GM12801 (cell line): ENCODE results near the gene FAM168B.

Experiments
- TF ChIP-seq, protein P1 (sequence below): IDR thresholded peaks from one replicate; pipeline ENCODE4 v1.5.1; 2011; ENCODE audit warnings: control low read depth; ENCODE audit not compliant: insufficient read length; ENCODE audit errors: extremely low read depth

The FAM168B gene

DNA sequence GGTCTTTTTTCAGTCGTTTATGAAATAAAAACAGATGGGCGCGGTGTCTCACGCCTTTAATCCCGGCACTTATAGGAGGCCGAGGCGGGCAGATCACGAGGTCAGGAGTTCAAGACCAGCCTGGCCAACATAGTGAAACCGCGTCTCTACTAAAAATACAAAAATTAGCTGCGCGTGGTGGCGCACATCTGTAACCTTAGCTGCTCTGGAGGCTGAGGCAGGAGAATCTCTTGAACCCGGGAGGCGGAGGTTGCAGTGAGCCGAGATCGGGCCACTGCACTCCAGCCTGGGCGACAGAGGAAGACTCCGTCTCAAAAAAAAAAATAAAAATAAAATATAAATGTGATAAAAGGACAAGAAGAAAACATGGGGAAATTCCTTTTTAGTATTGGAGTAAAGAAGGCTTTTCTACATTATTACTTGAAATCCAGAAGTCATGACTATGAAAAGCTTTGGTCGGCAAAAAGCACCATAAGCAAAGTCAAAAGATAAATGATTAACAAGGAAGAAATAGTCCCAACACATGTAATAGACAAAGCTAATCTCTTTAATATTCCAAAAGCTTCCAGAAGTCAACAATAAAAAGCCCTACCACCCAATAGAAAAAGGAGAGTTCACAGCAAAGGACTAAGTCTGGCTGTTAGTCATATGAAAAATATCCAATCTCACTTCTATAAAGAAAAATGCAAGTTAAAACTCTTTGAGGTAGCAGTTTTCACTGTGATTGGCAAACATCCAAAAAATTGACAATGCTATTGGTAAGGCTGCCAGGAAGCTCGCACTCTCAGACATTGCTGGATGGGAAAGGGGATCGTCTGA is 1.4 kb upstream of the FAM168B start:
- TF ChIP-seq, protein P1, sequence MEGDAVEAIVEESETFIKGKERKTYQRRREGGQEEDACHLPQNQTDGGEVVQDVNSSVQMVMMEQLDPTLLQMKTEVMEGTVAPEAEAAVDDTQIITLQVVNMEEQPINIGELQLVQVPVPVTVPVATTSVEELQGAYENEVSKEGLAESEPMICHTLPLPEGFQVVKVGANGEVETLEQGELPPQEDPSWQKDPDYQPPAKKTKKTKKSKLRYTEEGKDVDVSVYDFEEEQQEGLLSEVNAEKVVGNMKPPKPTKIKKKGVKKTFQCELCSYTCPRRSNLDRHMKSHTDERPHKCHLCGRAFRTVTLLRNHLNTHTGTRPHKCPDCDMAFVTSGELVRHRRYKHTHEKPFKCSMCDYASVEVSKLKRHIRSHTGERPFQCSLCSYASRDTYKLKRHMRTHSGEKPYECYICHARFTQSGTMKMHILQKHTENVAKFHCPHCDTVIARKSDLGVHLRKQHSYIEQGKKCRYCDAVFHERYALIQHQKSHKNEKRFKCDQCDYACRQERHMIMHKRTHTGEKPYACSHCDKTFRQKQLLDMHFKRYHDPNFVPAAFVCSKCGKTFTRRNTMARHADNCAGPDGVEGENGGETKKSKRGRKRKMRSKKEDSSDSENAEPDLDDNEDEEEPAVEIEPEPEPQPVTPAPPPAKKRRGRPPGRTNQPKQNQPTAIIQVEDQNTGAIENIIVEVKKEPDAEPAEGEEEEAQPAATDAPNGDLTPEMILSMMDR: no peak

DNA sequence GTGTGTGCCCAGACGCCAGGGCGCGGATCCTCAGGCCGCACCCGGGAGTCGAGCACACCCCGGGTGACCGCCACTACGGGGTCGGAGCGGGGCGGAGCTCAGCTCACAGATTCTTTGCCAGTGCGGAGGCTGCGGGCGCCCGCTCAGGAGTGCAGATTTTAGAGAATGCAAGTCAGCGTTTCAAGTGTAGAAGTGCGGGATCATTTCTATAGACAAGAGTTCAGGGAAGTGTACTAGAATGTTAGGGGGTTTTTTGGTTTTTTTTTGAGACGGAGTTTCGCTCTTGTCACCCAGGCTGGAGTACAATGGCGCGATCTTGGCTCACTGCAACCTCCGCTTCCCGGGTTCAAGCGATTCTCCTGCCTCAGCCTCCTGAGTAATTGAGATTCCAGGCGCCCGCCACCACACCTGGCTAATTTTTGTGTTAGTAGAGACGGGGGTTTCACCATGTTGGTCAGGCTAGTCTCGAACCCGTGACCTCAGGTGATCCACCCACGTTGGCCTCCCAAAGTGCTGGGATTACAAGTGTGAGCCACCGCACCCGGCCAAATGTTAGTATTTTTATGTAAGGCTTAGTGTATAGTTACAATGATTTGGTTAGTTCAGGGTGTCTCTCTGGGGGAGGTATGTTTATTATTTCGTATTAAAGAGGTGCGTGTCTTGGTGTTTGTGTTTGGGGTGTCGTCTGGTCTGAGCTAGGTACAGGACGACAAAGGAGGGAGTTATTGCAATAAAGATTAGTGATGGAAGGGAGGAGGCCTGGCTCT is 619 bp upstream of the FAM168B start:
- TF ChIP-seq, protein P1: no peak

DNA sequence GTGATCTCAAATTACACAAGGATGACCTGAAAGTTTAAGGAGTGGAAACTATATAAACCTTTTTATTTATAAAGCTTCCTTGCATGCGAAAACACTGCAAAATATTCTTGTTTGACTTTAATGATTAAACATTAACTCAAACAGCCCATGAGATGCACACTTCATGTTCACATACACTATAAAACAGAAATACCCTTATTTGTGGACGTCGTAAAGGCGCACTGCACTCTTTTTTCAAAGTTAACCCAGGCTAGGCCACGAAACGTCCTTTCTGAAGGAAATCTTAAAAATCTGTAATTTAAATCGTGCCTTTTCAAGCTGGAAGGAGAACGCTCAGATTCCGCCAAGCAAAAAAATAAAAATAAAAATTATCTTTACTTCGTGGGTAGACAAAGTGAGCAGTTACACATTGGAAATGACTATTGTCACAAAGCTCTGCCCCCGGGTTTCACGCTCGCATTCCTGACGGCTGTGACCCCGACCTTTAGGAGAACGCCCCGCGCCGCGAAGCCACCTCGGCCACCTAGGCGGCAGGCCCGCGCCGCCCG is 728 bp downstream of the FAM168B start:
- TF ChIP-seq, protein P1: no peak

DNA sequence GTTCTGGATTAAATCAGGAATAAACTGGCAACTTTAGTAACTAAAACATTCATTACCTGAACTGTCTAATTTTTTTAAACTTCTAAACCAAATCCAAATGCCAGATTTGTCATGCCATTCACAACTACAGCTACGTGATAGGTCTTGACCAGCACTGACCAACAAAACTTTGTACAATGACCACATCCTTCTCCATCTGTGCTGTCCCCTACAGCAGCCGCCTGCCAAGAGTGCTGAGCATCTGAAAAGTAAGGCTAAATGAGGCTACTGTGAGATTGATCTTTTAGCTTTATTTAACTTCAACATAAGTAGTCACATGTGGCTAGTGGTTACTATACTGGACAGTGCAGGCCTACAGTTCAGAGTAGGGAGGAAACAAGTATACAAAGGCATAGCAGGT is 7.6 kb downstream of the FAM168B start:
- TF ChIP-seq, protein P1: no peak

DNA sequence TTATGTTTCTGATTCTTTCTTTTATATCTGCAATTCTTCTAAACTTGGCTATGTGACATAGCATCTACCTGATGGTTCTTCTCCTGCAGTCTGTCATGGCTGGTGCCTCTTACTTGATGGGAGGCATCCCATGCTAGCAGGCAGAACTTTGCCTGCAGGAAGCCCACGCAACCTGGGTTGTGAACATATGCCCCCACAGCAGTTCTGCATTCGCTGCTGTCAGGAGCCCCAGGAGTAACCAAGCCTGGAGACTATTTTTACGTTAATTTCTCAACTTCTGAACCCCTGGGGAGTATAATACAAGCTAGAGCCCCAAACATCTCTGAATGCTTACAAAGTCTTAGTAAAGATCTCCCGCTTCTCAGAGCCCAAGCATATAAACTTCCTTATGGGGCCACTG is 12.1 kb downstream of the FAM168B start:
- TF ChIP-seq, protein P1: no peak

DNA sequence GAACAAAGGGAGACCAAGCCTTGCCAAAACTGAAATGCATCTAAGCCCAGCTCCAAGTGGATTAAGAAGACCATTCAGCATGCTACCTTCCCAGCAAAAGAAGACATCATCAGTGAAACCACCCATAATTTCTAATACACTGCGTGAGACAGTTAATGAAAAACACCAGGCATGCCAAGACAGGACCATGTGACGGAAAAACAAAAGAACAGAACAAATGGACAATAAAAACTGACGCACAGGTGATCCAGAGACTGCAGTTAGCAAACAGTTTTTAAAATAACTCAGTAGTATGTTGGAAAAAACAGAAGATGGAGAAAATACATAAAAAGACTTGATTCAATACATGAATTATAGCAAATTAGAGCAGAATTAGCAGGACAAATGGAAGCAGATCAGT is 15.3 kb downstream of the FAM168B start:
- TF ChIP-seq, protein P1: no peak

DNA sequence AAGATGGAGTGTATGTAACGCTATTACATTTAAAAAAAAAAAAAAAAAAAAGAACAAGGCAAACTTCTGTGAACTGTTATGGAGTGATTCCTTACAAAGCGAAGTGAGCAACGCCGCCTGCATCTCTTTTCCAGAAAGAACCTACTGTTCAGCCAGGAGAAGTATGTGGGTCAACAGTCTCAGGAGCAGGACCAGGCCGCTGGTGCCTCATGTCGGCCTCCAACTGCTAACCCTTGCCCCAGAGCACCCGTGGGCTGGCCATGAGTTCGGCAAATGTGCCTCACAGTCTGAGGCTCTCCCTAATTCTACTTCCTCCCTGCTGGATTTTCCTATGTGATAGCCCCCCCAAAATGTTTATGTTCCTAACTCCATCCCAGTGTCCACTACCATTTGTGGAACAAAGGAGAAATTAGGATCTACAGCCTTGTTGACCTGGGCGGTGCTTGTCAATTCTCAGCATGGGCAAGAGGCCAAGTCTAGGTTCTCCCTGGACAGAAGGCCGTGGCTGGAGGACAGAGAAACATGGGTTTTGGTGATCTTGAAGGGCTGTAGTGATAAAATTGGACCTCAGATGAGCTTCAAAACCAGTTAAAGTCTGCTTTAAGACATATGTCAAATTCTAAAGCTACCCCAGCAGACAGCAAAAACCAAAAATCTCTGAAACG is 15.9 kb downstream of the FAM168B start:
- TF ChIP-seq, protein P1: no peak
